Smooth muscle cell (in vitro differentiated cells): ENCODE results near the gene MARCHF3. TPM values are rescaled to one million over a fixed set of nuclear protein-coding genes. Genes with fewer than 3 reads are reported as not detected.

Experiments
- DNase-seq: peaks from one replicate; lab custom pipeline; 2025; ENCODE audit not compliant: unreplicated experiment; lab: John Stamatoyannopoulos, UW
- H2AFZ ChIP-seq: fragments of 200-600 bp; sonication (generic); 2 replicates; pipeline ENCODE4 v1.6.0; 2016; ENCODE audit warnings: antibody characterized with exemption, low read depth, mild to moderate bottlenecking
- H3F3A ChIP-seq: fragments of 200-600 bp; sonication (generic); 2 replicates; pipeline ENCODE4 v1.6.0; 2017; ENCODE audit warnings: antibody characterized with exemption, low read depth
- H3K27ac ChIP-seq: fragments of 200-600 bp; sonication (generic); 2 replicates; pipeline ENCODE4 v1.5.1; 2016; ENCODE audit warnings: low read depth, mild to moderate bottlenecking
- H3K27me3 ChIP-seq: fragments of 200-600 bp; sonication (generic); 2 replicates; pipeline ENCODE4 v1.6.1; 2016; ENCODE audit warnings: low read depth, mild to moderate bottlenecking
- H3K36me3 ChIP-seq: fragments of 200-600 bp; sonication (generic); 2 replicates; pipeline ENCODE4 v1.5.1; 2016; ENCODE audit warnings: low read depth
- H3K4me1 ChIP-seq: fragments of 200-600 bp; sonication (generic); 2 replicates; pipeline ENCODE4 v1.5.1; 2016; ENCODE audit warnings: low read depth
- H3K4me2 ChIP-seq: fragments of 200-600 bp; sonication (generic); 2 replicates; pipeline ENCODE4 v1.6.0; 2016; ENCODE audit warnings: mild to moderate bottlenecking
- H3K4me3 ChIP-seq: fragments of 200-600 bp; sonication (generic); 2 replicates; pipeline ENCODE4 v1.5.1; 2016; ENCODE audit warnings: mild to moderate bottlenecking
- H3K79me2 ChIP-seq: fragments of 200-600 bp; sonication (generic); 2 replicates; pipeline ENCODE4 v1.6.0; 2016; ENCODE audit warnings: low read depth, mild to moderate bottlenecking
- H3K9ac ChIP-seq: fragments of 200-600 bp; sonication (generic); 2 replicates; pipeline ENCODE4 v1.6.0; 2016; ENCODE audit warnings: low read depth
- H3K9me3 ChIP-seq: fragments of 200-600 bp; sonication (generic); replicated peaks from 2 replicates; pipeline ENCODE4 v1.5.1; 2016; ENCODE audit warnings: low read depth
- H4K20me1 ChIP-seq: fragments of 200-600 bp; sonication (generic); 2 replicates; pipeline ENCODE4 v1.6.0; 2016; ENCODE audit warnings: low read depth
- WGBS: methylation state at CpG from one replicate; pipeline ENCODE4 v1.1.7; 2016; ENCODE audit warnings: low lambda C conversion rate; 5-methylcytosine and 5-hydroxymethylcytosine counted together
- polyA plus RNA-seq: library from polyadenylated mRNA; unstranded; fragments of >200 nt; fragmentation: Nextera tagmentation; extraction: Ambion mirVana; gene quantifications from 2 replicates; pipeline ENCODE4 v1.2.1, GENCODE V29; 2016
- total RNA-seq: library from RNA; depleted of rRNA; stranded (reverse); fragments of >200 nt; gene quantifications from 2 replicates; pipeline ENCODE4 v1.2.3, GENCODE V29; 2014
- TF ChIP-seq, protein P1 (sequence below): fragments of 200-600 bp; sonication (generic); IDR thresholded peaks from 2 replicates; pipeline ENCODE4 v1.5.1; 2017; ENCODE audit warnings: borderline replicate concordance, mild to moderate bottlenecking, antibody characterized with exemption; ENCODE audit not compliant: insufficient read depth, poor library complexity, severe bottlenecking

MARCHF3 gene
- total and polyA plus RNA-seq, 2 experiments from 2014 or later: 17.8 to 30.8 TPM

- H4K20me1 ChIP-seq: no peaks in the 10 kb centered on the region
- no peaks in the 10 kb centered on the region for H3K9me3 ChIP-seq
- no peaks in the 10 kb centered on the region for H3F3A ChIP-seq
- no peaks in the 10 kb centered on the region for H3K27me3 ChIP-seq
- H3K4me3 ChIP-seq: no peak overlapping the region
- H2AFZ ChIP-seq: no peak overlapping the region
- H3K36me3 ChIP-seq: no peaks in the 10 kb centered on the region
- WGBS: 96% methylated on average over 4 of the region's 4 CpGs
- H3K4me2 ChIP-seq: peak overlapping the region; percentile 64
- H3K9ac ChIP-seq: no peak overlapping the region
- no peaks in the 10 kb centered on the region for H3K4me1 ChIP-seq
- no peaks in the 10 kb centered on the region for H3K79me2 ChIP-seq
- TF ChIP-seq, protein P1, sequence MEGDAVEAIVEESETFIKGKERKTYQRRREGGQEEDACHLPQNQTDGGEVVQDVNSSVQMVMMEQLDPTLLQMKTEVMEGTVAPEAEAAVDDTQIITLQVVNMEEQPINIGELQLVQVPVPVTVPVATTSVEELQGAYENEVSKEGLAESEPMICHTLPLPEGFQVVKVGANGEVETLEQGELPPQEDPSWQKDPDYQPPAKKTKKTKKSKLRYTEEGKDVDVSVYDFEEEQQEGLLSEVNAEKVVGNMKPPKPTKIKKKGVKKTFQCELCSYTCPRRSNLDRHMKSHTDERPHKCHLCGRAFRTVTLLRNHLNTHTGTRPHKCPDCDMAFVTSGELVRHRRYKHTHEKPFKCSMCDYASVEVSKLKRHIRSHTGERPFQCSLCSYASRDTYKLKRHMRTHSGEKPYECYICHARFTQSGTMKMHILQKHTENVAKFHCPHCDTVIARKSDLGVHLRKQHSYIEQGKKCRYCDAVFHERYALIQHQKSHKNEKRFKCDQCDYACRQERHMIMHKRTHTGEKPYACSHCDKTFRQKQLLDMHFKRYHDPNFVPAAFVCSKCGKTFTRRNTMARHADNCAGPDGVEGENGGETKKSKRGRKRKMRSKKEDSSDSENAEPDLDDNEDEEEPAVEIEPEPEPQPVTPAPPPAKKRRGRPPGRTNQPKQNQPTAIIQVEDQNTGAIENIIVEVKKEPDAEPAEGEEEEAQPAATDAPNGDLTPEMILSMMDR: no peak
- no peak for DNase-seq
- H3K27ac ChIP-seq: no peak overlapping the region
Observed at GRCh38 chr5:126837242-126837641, 193.1 kb downstream of the MARCHF3 start.

DNA sequence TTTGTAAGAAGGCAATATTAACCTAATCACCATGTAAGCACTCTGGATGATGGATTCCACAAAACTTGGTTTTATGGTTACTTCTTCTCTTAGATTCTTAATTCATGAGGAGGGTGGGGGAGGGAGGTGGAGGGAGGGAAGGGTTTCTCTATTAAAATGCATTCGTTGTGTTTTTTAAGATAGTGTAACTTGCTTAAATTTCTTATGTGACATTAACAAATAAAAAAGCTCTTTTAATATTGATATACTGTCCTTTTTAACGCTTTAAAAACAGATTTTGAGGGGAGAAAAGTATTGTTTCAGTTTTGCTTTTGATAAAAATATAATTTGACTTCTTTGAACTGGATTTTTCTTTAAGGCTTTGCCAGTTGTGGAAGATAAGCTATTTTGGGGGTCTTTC is 193.6 kb downstream of the MARCHF3 start:
- no peak overlapping the region for H3K27ac ChIP-seq
- no peaks in the 10 kb centered on the region for H3F3A ChIP-seq
- no peaks in the 10 kb centered on the region for H3K4me1 ChIP-seq
- no peak overlapping the region for H2AFZ ChIP-seq
- TF ChIP-seq, protein P1: no peak
- no peaks in the 10 kb centered on the region for H3K36me3 ChIP-seq
- no peak for DNase-seq
- H3K4me3 ChIP-seq: no peak overlapping the region
- no peaks in the 10 kb centered on the region for H3K79me2 ChIP-seq
- H3K27me3 ChIP-seq: no peaks in the 10 kb centered on the region
- H3K4me2 ChIP-seq: no peak overlapping the region
- no peaks in the 10 kb centered on the region for H3K9me3 ChIP-seq
- H3K9ac ChIP-seq: no peak overlapping the region
- WGBS: 88% methylated on average over 2 of the region's 2 CpGs
- H4K20me1 ChIP-seq: no peaks in the 10 kb centered on the region

DNA sequence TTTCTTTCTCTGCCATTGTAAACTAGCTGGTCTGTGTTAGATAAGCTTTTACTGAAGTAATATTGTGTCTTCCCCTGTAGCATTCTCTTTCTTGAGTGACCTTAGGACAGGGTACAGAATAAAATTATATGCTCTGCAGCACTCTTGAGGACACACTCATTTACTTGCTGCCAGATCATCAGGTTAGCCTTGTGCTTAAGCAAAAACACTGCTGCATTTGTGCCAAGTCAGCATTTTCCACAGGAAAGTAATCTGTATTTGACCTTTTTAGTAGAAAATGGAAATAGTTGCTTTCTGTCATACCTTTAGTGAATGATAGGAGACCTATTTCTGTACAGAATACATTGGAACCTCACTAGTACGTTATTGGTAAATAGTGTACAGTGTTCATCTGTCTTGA is 199.2 kb downstream of the MARCHF3 start:
- Histone ChIP-seq H3K36me3 (no peaks in the 10 kb centered on the region), H3K79me2 (no peaks in the 10 kb centered on the region), H3K27ac (no peak overlapping the region), H3K4me1 (no peaks in the 10 kb centered on the region), H3K4me2 (no peak overlapping the region), H3K27me3 (no peaks in the 10 kb centered on the region), H3K9me3 (no peaks in the 10 kb centered on the region), H3K9ac (no peak overlapping the region), H4K20me1 (no peaks in the 10 kb centered on the region), H3K4me3 (no peak overlapping the region), H2AFZ (no peak overlapping the region), H3F3A (no peaks in the 10 kb centered on the region)
- no peak for DNase-seq
- 100% methylated on average over 1 of the region's 1 CpG for WGBS
- TF ChIP-seq, protein P1: no peak

DNA sequence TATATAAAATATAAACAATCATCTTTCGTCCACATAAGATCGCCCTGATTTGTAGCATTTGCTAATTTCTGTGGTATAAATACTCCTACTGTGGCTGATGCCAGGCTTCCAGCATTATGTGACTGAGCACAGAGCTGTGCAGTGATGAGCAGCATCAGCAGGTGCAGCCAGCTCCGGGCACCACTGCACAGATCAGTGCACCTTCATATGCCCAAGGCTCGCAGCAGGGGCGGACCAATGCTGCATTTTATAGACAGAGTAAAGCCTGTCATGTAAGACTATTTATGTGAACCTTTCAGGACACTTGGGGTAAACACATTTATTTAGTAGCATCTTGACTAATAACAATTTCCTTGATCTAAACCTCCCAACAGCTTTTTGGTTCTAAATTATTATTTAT is 200.3 kb downstream of the MARCHF3 start:
- H3F3A ChIP-seq: no peaks in the 10 kb centered on the region
- WGBS: 100% methylated on average over 5 of the region's 5 CpGs
- TF ChIP-seq, protein P1: no peak
- no peaks in the 10 kb centered on the region for H4K20me1 ChIP-seq
- H3K27ac ChIP-seq: no peak overlapping the region
- no peak overlapping the region for H3K4me3 ChIP-seq
- H3K79me2 ChIP-seq: no peaks in the 10 kb centered on the region
- no peak overlapping the region for H2AFZ ChIP-seq
- no peaks in the 10 kb centered on the region for H3K9me3 ChIP-seq
- H3K4me2 ChIP-seq: no peak overlapping the region
- DNase-seq: no peak
- H3K4me1 ChIP-seq: no peaks in the 10 kb centered on the region
- no peaks in the 10 kb centered on the region for H3K27me3 ChIP-seq
- H3K36me3 ChIP-seq: no peaks in the 10 kb centered on the region
- H3K9ac ChIP-seq: no peak overlapping the region
